Measurements from ENCODE around the gene PAFAH1B1.
"Not testable (repeated sequence)": the region's sequence is repeated elsewhere in the genome, so short reads cannot be mapped to it uniquely, and the experiment has no call there.

Gene PAFAH1B1

GRCh38 chr17:2690165-2691068 is 97.0 kb downstream of the PAFAH1B1 start:
- no peak for DNase-seq

GRCh38 chr17:2691069-2691871 is 97.8 kb downstream of the PAFAH1B1 start:
- DNase-seq = no peak

- DNase-seq = no peak
Measured at GRCh38 chr17:2691965-2692780, 98.7 kb downstream of the PAFAH1B1 start.

GRCh38 chr17:2692781-2693135 is 99.3 kb downstream of the PAFAH1B1 start:
- no peak for DNase-seq

- DNase-seq = no peak
Measured at GRCh38 chr17:2693561-2694380, 100.3 kb downstream of the PAFAH1B1 start.

GRCh38 chr17:2694381-2695242 is 101.2 kb downstream of the PAFAH1B1 start:
- DNase-seq = no peak

GRCh38 chr17:2695243-2695960 is 101.9 kb downstream of the PAFAH1B1 start:
- no peak for DNase-seq

- no peak for DNase-seq
Measured at GRCh38 chr17:2695961-2696760, 102.7 kb downstream of the PAFAH1B1 start.

GRCh38 chr17:2697611-2698162 is 104.2 kb downstream of the PAFAH1B1 start:
- DNase-seq = no peak

- not testable (repeated sequence) for DNase-seq
Measured at GRCh38 chr17:2699216-2699805, 105.9 kb downstream of the PAFAH1B1 start.

- no peak for DNase-seq
Measured at GRCh38 chr17:2700030-2700490, 106.6 kb downstream of the PAFAH1B1 start.

GRCh38 chr17:2700491-2701141 is 107.2 kb downstream of the PAFAH1B1 start:
- DNase-seq = no peak

- no peak for DNase-seq
Measured at GRCh38 chr17:2701161-2701995, 107.9 kb downstream of the PAFAH1B1 start.

GRCh38 chr17:2701996-2702741 is 108.7 kb downstream of the PAFAH1B1 start:
- DNase-seq = no peak

- no peak for DNase-seq
Measured at GRCh38 chr17:2703181-2703580, 109.7 kb downstream of the PAFAH1B1 start.

GRCh38 chr17:2703606-2704005 is 110.2 kb downstream of the PAFAH1B1 start:
- DNase-seq = no peak
